ENCODE data around the gene SSMEM1.

DNA sequence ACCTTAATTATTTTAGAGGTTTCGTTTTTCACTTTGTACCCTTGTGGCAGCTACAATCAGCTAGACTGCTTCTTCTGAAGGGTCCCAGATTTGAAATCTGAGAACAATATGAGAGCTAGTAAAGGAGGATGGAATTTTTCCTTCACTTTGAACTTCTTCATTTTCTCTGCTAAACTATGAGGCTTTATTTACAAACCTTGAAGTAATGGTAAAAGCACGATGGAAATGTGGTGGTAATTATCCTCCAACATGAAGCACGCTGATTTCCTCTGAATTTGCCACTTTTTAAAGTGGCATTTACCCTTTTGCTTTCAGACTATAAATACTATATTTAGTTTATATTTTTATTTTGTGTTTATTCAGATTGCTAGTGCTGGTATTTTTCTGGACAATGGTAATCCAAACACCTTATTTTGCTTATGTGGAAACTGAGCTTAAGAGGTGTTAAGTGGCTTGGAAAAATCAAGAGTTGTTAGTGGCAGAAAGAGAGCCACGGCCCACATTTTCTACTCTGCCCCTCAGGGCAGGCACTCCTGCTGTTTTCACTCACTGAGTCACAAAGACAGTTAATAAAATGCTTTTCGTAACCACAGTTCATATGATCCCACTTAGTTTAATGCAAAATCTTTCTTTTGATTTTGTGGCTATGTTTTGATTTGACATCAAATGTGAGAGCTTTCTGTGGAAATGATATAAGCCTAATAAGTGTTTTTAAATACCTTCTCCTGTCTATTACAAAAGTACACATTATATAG lies 2.7 kb downstream of the SSMEM1 start:
- no peak for TF ChIP-seq CTCF (IDR thresholded peaks at IDR 0.05)
- TF ChIP-seq POLR2A (IDR thresholded peaks at IDR 0.05): no peak
